Natural killer cell treated with Interleukin-12 subunit alpha and Interleukin-12 subunit beta and Interleukin-15 and Interleukin-18, amount 100 ng/mL, for 72 hours (primary cell): ENCODE measurements around the gene SPATC1L. TPM values are rescaled to one million over a fixed set of nuclear protein-coding genes. Genes with fewer than 3 reads are reported as not detected.

ENCODE experiments used
- ATAC-seq, 2 donors: fragments of 150-1000 bp; cut with Tn5 transposase in 1 of 2; sonication (Bioruptor Pico), chemical (Tn5 transposase) in 1 of 2; 2 replicates each; pipeline ENCODE4 v1.10.0; 2021
- DNase-seq: peaks from one replicate; pipeline ENCODE4 v3.0.0; 2022; ENCODE audit warnings: low spot score
- H3K27ac Mint-ChIP-seq, 2 donors: 1 replicate in 1 of 2; 2 replicates in 1 of 2; pipeline ENCODE4 v1.8.0; 2022; ENCODE audit warnings: mixed read lengths in 2 of 2, mild to moderate bottlenecking in 1 of 2, moderate library complexity in 1 of 2
- H3K27me3 Mint-ChIP-seq, 2 donors: 1 replicate in 1 of 2; 2 replicates in 1 of 2; pipeline ENCODE4 v1.8.0; 2022; ENCODE audit warnings: mixed read lengths in 2 of 2
- H3K36me3 Mint-ChIP-seq: one replicate; pipeline ENCODE4 v1.8.0; 2022; ENCODE audit warnings: mixed read lengths
- H3K4me1 Mint-ChIP-seq, 2 donors: 1 replicate in 1 of 2; 2 replicates in 1 of 2; pipeline ENCODE4 v1.8.0; 2022; ENCODE audit warnings: low read depth in 2 of 2, mixed read lengths in 2 of 2, mild to moderate bottlenecking in 1 of 2
- H3K4me3 Mint-ChIP-seq: one replicate; pipeline ENCODE4 v1.8.0; 2022; ENCODE audit warnings: mixed read lengths
- H3K9me3 Mint-ChIP-seq: 2 replicates; pipeline ENCODE4 v1.8.0; 2022; ENCODE audit warnings: mixed read lengths
- total RNA-seq, 2 donors: library from RNA; stranded (reverse); gene quantifications; one replicate each; pipeline ENCODE4 v1.2.3, GENCODE V29; 2022

SPATC1L gene
- total RNA-seq, 2 donors from 2014 or later, result 5.0 TPM; not detected in 1

GRCh38 chr21:46160907-46161632 is 23.2 kb downstream of the SPATC1L start:
- Mint-ChIP-seq H3K4me3 (no peak overlapping the region), H3K27me3 (peaks cover 7 to 27% of the 10 kb centered on the region in 2 donors), H3K4me1 (no peaks in the 10 kb centered on the region), H3K9me3 (no peaks in the 10 kb centered on the region), H3K36me3 (no peaks in the 10 kb centered on the region), H3K27ac (no peak overlapping the region)
- ATAC-seq, result peak in 1 of 2 donors; percentile 17
- peak; percentile 51 for DNase-seq

DNA sequence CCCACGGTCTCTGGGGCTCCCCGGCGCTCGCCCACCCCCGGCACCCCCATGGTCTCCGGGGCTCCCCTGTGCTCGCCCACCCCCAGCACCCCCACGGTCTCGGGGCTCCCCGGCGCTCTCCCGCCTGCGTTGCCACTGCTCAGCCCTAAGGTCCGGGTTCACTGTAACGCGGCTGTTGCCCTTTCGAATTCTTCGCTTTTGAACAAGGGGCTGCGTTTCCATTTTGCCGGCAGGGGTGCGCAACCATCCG is 23.7 kb downstream of the SPATC1L start:
- Mint-ChIP-seq H3K36me3 (no peaks in the 10 kb centered on the region), H3K9me3 (no peaks in the 10 kb centered on the region), H3K4me3 (no peak overlapping the region), H3K27ac (no peak overlapping the region), H3K4me1 (no peaks in the 10 kb centered on the region), H3K27me3 (peaks cover 7 to 26% of the 10 kb centered on the region in 2 donors)
- ATAC-seq (no peak), DNase-seq (peak; percentile 39)

GRCh38 chr21:46159841-46160656 is 24.2 kb downstream of the SPATC1L start:
- peak; percentile 58 for DNase-seq
- H3K36me3 Mint-ChIP-seq, result no peaks in the 10 kb centered on the region
- no peaks in the 10 kb centered on the region for H3K4me1 Mint-ChIP-seq
- no peak overlapping the region for H3K27ac Mint-ChIP-seq
- H3K4me3 Mint-ChIP-seq, result no peak overlapping the region
- H3K27me3 Mint-ChIP-seq, result peaks cover 7 to 26% of the 10 kb centered on the region in 2 donors
- ATAC-seq, result no peak
- no peaks in the 10 kb centered on the region for H3K9me3 Mint-ChIP-seq

- no peak overlapping the region for H3K27ac Mint-ChIP-seq
- no peak overlapping the region for H3K4me3 Mint-ChIP-seq
- H3K36me3 Mint-ChIP-seq, result no peaks in the 10 kb centered on the region
- no peaks in the 10 kb centered on the region for H3K4me1 Mint-ChIP-seq
- H3K27me3 Mint-ChIP-seq, result peaks cover 7 to 19% of the 10 kb centered on the region in 2 donors
- H3K9me3 Mint-ChIP-seq, result no peaks in the 10 kb centered on the region
- DNase-seq, result no peak
- ATAC-seq, result no peak
Measured at GRCh38 chr21:46159390-46159789, 24.9 kb downstream of the SPATC1L start.

DNA sequence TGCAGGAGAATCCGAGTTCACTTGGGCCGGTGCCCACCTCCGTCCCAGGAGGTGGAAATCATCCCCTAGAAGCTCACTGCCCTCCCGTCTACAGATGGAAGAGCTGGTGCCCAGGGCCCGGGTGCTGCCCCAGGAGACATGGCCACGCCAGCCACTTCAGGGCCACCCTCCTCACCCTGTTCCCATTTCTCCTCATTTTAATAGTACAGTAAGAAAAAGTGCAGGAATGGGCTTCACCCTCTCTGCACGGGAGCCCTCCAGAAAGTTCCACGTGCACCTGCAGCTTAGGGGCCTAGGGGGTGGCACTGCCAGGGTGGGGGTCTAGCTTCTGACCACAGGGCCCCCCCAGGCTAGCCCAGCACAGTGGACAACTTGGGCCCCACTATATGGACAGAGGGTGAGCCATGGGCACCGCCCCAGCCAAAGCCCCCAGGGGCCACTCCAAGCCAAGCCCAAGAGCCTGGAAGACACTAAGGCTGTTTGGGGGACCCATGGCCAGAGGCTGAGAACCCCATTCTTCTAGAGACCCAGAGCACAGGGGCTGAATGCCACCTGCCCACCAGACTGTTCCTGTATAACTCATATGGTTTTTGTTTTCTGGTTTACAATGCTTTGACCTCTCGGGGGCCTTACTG is 25.5 kb downstream of the SPATC1L start:
- ATAC-seq (no peak), DNase-seq (peak; percentile 44)
- no peak overlapping the region for H3K27ac Mint-ChIP-seq
- no peak overlapping the region for H3K4me3 Mint-ChIP-seq
- peaks cover 7 to 13% of the 10 kb centered on the region in 2 donors for H3K27me3 Mint-ChIP-seq
- H3K9me3 Mint-ChIP-seq, result no peaks in the 10 kb centered on the region
- no peaks in the 10 kb centered on the region for H3K4me1 Mint-ChIP-seq
- H3K36me3 Mint-ChIP-seq, result no peaks in the 10 kb centered on the region

- Mint-ChIP-seq H3K4me3 (no peak overlapping the region), H3K36me3 (no peaks in the 10 kb centered on the region), H3K27me3 (peaks cover 2 to 5% of the 10 kb centered on the region in 2 donors), H3K27ac (no peak overlapping the region), H3K4me1 (no peaks in the 10 kb centered on the region), H3K9me3 (no peaks in the 10 kb centered on the region)
- DNase-seq (peak; percentile 39), ATAC-seq (no peak)
Measured at GRCh38 chr21:46157987-46158451, 26.2 kb downstream of the SPATC1L start.

DNA sequence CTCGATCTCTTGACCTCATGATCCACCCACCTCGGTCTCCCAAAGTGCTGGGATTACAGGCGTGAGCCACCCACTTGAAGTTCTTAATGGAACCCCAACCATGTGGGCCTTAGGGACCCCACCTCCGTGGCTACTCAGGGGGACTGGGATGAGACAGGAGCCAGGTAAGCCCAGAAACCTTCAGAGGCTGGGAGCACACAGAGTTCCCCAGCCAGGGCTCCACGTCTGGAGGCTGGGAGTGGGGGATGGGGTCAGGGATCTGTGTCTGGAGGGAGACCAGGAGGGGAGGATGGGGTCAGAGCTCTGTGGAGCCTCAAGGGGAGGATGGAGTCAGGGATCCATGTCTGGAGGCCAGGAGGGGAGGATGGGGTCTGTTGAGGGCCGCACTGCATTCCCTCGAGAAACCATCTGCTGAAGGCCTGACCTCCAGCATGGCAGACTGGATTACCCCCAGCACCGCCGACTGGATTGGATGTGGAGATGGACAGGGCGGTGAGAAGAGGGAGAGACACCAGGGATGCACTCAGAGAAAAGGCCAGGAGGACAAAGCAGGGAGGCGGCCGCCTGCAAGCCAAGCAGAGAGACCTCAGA is 26.8 kb downstream of the SPATC1L start:
- peak; percentile 49 for DNase-seq
- H3K4me1 Mint-ChIP-seq, result no peaks in the 10 kb centered on the region
- H3K27ac Mint-ChIP-seq, result no peak overlapping the region
- no peaks in the 10 kb centered on the region for H3K36me3 Mint-ChIP-seq
- H3K9me3 Mint-ChIP-seq, result no peaks in the 10 kb centered on the region
- H3K27me3 Mint-ChIP-seq, result no peaks in the 10 kb centered on the region
- no peak overlapping the region for H3K4me3 Mint-ChIP-seq
- ATAC-seq, result no peak

GRCh38 chr21:46156678-46157077 is 27.6 kb downstream of the SPATC1L start:
- H3K27me3 Mint-ChIP-seq, result no peaks in the 10 kb centered on the region
- H3K36me3 Mint-ChIP-seq, result no peaks in the 10 kb centered on the region
- no peak for ATAC-seq
- H3K9me3 Mint-ChIP-seq, result no peaks in the 10 kb centered on the region
- no peak for DNase-seq
- H3K27ac Mint-ChIP-seq, result no peak overlapping the region
- no peaks in the 10 kb centered on the region for H3K4me1 Mint-ChIP-seq
- H3K4me3 Mint-ChIP-seq, result no peak overlapping the region

- H3K36me3 Mint-ChIP-seq, result no peaks in the 10 kb centered on the region
- DNase-seq (no peak), ATAC-seq (no peak)
- no peaks in the 10 kb centered on the region for H3K9me3 Mint-ChIP-seq
- H3K27me3 Mint-ChIP-seq, result no peaks in the 10 kb centered on the region
- no peaks in the 10 kb centered on the region for H3K4me1 Mint-ChIP-seq
- no peak overlapping the region for H3K27ac Mint-ChIP-seq
- H3K4me3 Mint-ChIP-seq, result no peak overlapping the region
Measured at GRCh38 chr21:46156378-46156645, 27.9 kb downstream of the SPATC1L start.

DNA sequence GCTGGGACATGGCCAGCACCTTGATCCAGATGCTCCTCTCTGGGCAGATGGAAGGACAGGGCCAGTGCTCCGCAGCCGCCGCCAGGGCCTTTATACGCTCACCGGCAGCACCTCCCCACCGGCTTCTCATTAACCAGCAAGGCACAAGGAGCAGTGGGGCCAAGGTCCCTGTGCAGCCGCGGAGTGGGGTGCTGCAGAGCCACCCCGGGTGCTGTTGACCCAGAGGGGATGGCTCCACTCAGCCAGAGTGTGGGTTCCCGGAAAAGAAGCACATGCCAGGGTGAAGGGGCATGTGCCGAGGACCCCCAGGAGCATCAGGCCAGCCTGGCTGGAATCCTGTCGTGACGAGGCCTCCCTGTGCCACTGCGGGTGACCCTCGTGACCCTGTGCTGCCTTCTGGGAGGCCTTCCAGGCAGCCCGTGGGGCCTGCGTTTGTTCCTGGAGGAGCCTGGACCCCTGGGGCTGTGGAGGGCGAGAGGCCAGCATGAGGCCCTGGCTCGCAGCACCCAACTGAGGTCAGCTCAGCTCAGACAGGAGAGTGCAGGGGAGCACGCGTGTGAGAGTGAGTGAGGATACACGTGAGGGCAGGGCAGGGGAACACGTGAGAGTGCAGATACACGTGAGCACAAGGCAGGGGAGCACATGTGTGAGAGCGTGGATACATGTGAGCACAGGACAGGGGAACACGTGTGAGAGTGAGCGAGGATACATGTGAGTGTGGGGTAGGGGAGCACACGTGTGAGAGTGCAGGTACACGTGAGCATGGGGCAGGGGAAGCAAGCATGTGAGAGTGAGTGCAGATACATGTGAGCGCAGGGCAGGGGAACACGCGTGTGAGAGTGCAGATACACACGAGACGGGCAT is 28.5 kb downstream of the SPATC1L start, which contains the start of gene FTCD:
Gene FTCD (minus strand): TSS at position 66 of the 864 bp plus-strand sequence. CDS start 56 bp downstream, at position 10.
- DNase-seq (peak; percentile 47), ATAC-seq (no peak)
- Mint-ChIP-seq H3K27me3 (no peaks in the 10 kb centered on the region), H3K9me3 (no peaks in the 10 kb centered on the region), H3K4me3 (no peak within 1 kb of the TSS), H3K36me3 (no peaks in the 10 kb centered on the region), H3K27ac (no peak within 1 kb of the TSS), H3K4me1 (no peaks in the 10 kb centered on the region)

DNA sequence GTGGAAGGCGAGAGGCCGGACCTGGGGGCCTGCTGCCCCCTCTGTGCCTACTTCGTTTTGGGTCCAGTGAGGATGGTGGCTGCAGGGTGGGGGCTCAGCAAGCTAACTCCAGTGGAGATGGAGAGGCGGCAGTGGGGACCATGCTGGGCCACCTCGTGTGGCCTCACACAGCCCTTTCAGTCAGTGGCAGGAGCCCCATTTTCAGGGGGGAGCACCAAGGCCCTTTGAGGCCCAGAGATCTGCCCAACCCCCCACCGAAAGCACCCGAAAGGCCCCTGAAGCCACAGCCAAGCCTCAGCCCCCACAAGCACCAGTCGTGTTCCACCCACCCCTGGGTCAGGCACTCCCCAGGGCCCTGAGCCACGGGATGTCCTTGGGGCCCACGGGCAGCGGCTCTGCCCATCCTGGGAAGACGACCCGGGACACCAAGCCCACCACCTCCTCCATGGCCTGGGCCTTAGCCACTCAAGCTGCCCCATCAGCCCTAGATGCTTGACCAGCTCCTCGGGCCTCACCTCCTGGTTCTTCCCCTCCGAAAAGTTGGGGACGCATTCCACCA is 29.2 kb downstream of the SPATC1L start:
- ATAC-seq (no peak), DNase-seq (peak; percentile 56)

GRCh38 chr21:46154155-46154954 is 29.9 kb downstream of the SPATC1L start:
- H3K4me3 Mint-ChIP-seq, result no peak overlapping the region
- no peak for ATAC-seq
- H3K9me3 Mint-ChIP-seq, result no peaks in the 10 kb centered on the region
- H3K27me3 Mint-ChIP-seq, result no peaks in the 10 kb centered on the region
- H3K4me1 Mint-ChIP-seq, result no peaks in the 10 kb centered on the region
- peak; percentile 49 for DNase-seq
- no peak overlapping the region for H3K27ac Mint-ChIP-seq
- no peaks in the 10 kb centered on the region for H3K36me3 Mint-ChIP-seq

More for the DNA sequence above, 29.2 kb downstream of the SPATC1L start:
- Mint-ChIP-seq H3K27me3 (no peaks in the 10 kb centered on the region), H3K9me3 (no peaks in the 10 kb centered on the region), H3K36me3 (no peaks in the 10 kb centered on the region), H3K4me1 (no peaks in the 10 kb centered on the region), H3K4me3 (no peak overlapping the region), H3K27ac (no peak overlapping the region)
